SU-DHL-6 (cell line): Measurements from ENCODE around the gene RIN3.

Experiments used
- H2AFZ ChIP-seq: fragments of 200-600 bp; sonication (generic); 2 replicates; pipeline ENCODE4 v1.6.1; 2014; ENCODE audit warnings: low read depth, mild to moderate bottlenecking, moderate library complexity, mixed read lengths, antibody characterized with exemption, low read length; ENCODE audit not compliant: severe bottlenecking
- H3F3A ChIP-seq: fragments of 200-600 bp; shearing (Covaris generic); 2 replicates; pipeline ENCODE4 v1.6.0; 2016; ENCODE audit warnings: antibody characterized with exemption, mild to moderate bottlenecking; ENCODE audit not compliant: insufficient read depth
- H3K27ac ChIP-seq: fragments of 200-600 bp; sonication (generic); 2 replicates; pipeline ENCODE4 v1.5.1; 2016; ENCODE audit warnings: low read depth, mild to moderate bottlenecking, low read length, moderate library complexity, mixed read lengths
- H3K27me3 ChIP-seq: fragments of 200-600 bp; sonication (generic), shearing (Covaris generic); 2 replicates; pipeline ENCODE4 v1.6.0; 2014; ENCODE audit warnings: mild to moderate bottlenecking, low read length
- H3K36me3 ChIP-seq: fragments of 200-600 bp; sonication (generic); 2 replicates; pipeline ENCODE4 v1.6.1; 2014; ENCODE audit warnings: mild to moderate bottlenecking, low read length, mixed read lengths
- H3K4me2 ChIP-seq: fragments of 300-600, 200-600 bp; shearing (Covaris generic), sonication (generic); 2 replicates; pipeline ENCODE4 v1.6.0; 2014; ENCODE audit warnings: low read length, low read depth, mild to moderate bottlenecking; ENCODE audit not compliant: poor library complexity, severe bottlenecking
- H3K4me3 ChIP-seq: fragments of 200-600 bp; sonication (generic); 2 replicates; pipeline ENCODE4 v1.5.1; 2014; ENCODE audit warnings: antibody characterized with exemption, low read length, mild to moderate bottlenecking, mixed read lengths; ENCODE audit not compliant: insufficient read depth, poor library complexity, severe bottlenecking
- H3K79me2 ChIP-seq: fragments of 200-600 bp; sonication (generic); 2 replicates; pipeline ENCODE4 v1.6.1; 2014; ENCODE audit warnings: mild to moderate bottlenecking, low read length, moderate library complexity; ENCODE audit not compliant: insufficient read depth
- H3K9ac ChIP-seq: fragments of 200-600 bp; sonication (generic); 2 replicates; pipeline ENCODE4 v1.7.0; 2014; ENCODE audit warnings: mild to moderate bottlenecking, low read length
- H3K9me2 ChIP-seq: fragments of 200-600 bp; sonication (generic); replicated peaks from 2 replicates; pipeline ENCODE4 v1.6.1; 2014; ENCODE audit warnings: low read length; ENCODE audit not compliant: insufficient read depth
- H3K9me3 ChIP-seq: fragments of 200-600 bp; sonication (generic); 2 replicates; pipeline ENCODE4 v1.6.1; 2014; ENCODE audit warnings: low read length, mixed read lengths; ENCODE audit not compliant: insufficient read depth
- H4K20me1 ChIP-seq: fragments of 200-600 bp; sonication (generic); 2 replicates; pipeline ENCODE4 v1.6.1; 2014; ENCODE audit warnings: low read depth, mild to moderate bottlenecking, antibody characterized with exemption, low read length, moderate library complexity, mixed read lengths
- EZH2phosphoT487 ChIP-seq: fragments of 200-600 bp; sonication (generic), shearing (Covaris generic); conservative IDR thresholded peaks from 2 replicates; pipeline ENCODE4 v1.6.1; 2018; ENCODE audit warnings: mild to moderate bottlenecking, antibody characterized with exemption, low read length, moderate library complexity, mixed read lengths
- TF ChIP-seq, protein P1 (sequence below): fragments of 200-600 bp; sonication (generic); IDR thresholded peaks from one replicate; pipeline ENCODE4 v1.5.1; 2017; ENCODE audit warnings: antibody characterized with exemption, mild to moderate bottlenecking, low read length, moderate library complexity; ENCODE audit not compliant: insufficient read depth, poor library complexity, severe bottlenecking

The RIN3 gene

DNA sequence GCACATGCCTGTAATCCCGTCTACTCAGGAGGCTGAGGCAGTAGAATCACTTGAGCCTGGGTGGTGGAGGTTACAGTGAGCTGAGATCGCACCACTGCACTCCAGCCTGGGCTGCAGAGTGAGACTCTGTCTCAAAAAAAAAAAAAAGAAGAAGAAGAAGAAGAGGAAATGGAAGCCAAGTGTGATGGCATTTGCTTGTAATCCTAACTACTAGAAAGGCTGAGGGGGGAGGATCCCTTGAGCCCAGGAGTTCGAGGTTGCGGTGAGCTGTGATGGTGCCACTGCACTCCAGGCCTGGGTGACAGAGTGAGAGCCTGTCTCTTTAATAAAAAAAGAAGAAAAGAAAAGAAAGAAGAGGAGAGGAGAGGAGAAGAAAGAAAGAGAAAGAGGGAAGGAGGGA lies 182.8 kb downstream of the RIN3 start:
- H3K27ac ChIP-seq: no peak overlapping the region
- H3K9me3 ChIP-seq: no peaks in the 10 kb centered on the region
- H4K20me1 ChIP-seq: no peaks in the 10 kb centered on the region
- TF ChIP-seq, protein P1, sequence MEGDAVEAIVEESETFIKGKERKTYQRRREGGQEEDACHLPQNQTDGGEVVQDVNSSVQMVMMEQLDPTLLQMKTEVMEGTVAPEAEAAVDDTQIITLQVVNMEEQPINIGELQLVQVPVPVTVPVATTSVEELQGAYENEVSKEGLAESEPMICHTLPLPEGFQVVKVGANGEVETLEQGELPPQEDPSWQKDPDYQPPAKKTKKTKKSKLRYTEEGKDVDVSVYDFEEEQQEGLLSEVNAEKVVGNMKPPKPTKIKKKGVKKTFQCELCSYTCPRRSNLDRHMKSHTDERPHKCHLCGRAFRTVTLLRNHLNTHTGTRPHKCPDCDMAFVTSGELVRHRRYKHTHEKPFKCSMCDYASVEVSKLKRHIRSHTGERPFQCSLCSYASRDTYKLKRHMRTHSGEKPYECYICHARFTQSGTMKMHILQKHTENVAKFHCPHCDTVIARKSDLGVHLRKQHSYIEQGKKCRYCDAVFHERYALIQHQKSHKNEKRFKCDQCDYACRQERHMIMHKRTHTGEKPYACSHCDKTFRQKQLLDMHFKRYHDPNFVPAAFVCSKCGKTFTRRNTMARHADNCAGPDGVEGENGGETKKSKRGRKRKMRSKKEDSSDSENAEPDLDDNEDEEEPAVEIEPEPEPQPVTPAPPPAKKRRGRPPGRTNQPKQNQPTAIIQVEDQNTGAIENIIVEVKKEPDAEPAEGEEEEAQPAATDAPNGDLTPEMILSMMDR: no peak
- no peak for TF ChIP-seq EZH2phosphoT487
- no peak overlapping the region for H3K4me3 ChIP-seq
- H2AFZ ChIP-seq: no peak overlapping the region
- H3F3A ChIP-seq: no peaks in the 10 kb centered on the region
- no peaks in the 10 kb centered on the region for H3K9me2 ChIP-seq
- no peaks in the 10 kb centered on the region for H3K79me2 ChIP-seq
- no peak overlapping the region for H3K4me2 ChIP-seq
- no peaks in the 10 kb centered on the region for H3K36me3 ChIP-seq
- H3K9ac ChIP-seq: no peak overlapping the region
- H3K27me3 ChIP-seq: no peaks in the 10 kb centered on the region

DNA sequence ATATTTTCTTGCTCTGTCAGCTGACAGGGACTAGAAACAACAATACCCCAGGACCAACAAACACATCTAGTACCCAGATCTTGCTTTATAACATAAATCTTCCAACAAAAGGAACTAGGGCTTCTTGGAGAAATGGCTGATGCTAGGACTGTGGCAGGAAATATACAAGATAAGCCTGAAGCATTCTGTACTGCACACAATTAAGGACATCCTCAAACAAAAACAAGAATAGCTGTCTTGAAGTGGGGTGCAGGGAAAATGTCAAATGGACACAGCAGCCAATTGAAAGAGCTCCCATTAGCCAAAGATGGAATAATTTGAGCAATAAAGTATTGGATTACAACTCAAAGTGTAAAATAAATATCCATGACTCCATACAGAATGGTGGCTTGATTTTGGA lies 184.8 kb downstream of the RIN3 start:
- Histone ChIP-seq H3K36me3 (no peaks in the 10 kb centered on the region), H3K4me2 (no peak overlapping the region), H3K4me3 (no peak overlapping the region), H4K20me1 (no peaks in the 10 kb centered on the region), H3F3A (no peaks in the 10 kb centered on the region), H3K79me2 (no peaks in the 10 kb centered on the region), H3K9me3 (no peaks in the 10 kb centered on the region), H3K9me2 (no peaks in the 10 kb centered on the region), H2AFZ (no peak overlapping the region), H3K9ac (no peak overlapping the region), H3K27ac (no peak overlapping the region), H3K27me3 (no peaks in the 10 kb centered on the region)
- TF ChIP-seq, protein P1: no peak
- TF ChIP-seq EZH2phosphoT487: no peak

DNA sequence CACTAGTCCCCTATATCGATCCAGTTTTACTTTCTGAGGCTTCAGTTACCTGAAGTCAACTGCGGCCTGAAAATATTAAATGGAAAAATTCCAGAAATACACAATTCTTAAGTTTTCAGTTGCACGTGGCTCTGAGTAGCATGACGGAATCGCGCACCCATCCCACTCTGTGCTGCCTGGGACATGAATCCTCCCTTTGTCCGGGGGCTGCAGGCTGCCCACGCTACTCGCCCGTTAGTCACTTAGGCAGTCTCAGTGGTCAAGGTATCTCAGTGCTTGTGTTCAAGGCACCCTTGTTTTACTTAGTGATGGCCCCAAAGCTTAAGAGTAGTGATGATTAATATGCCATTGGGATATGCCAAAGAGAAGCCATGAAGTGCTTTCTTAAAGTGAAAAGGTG lies 188.2 kb downstream of the RIN3 start:
- Histone ChIP-seq H3F3A (no peaks in the 10 kb centered on the region), H4K20me1 (no peaks in the 10 kb centered on the region), H3K9ac (no peak overlapping the region), H3K4me2 (no peak overlapping the region), H3K27ac (no peak overlapping the region), H3K79me2 (no peaks in the 10 kb centered on the region), H3K36me3 (no peaks in the 10 kb centered on the region), H3K9me3 (no peaks in the 10 kb centered on the region), H3K4me3 (no peak overlapping the region), H3K27me3 (no peaks in the 10 kb centered on the region), H2AFZ (no peak overlapping the region), H3K9me2 (no peaks in the 10 kb centered on the region)
- no peak for TF ChIP-seq EZH2phosphoT487
- TF ChIP-seq, protein P1: no peak
